SK-N-MC (cell line): ENCODE results near the gene SLC35E4.

Experiments
- DNase-seq: peaks from one replicate; pipeline ENCODE4 v3.0.0-alpha.2; 2011; ENCODE audit warnings: low read depth, low spot score
- H3K27ac ChIP-seq: fragments of 200-600 bp; sonication (generic); 2 replicates; pipeline ENCODE4 v1.5.1; 2016; ENCODE audit warnings: mixed run types
- H3K36me3 ChIP-seq: fragments of 200-600 bp; sonication (generic); 2 replicates; pipeline ENCODE4 v1.6.1; 2017; ENCODE audit warnings: antibody characterized with exemption, low read length, mixed read lengths; ENCODE audit not compliant: insufficient read depth
- H3K4me3 ChIP-seq: fragments of 200-600 bp; sonication (generic); 2 replicates; pipeline ENCODE4 v1.5.1; 2016
- H3K9ac ChIP-seq: fragments of 200-600 bp; sonication (generic); 2 replicates; pipeline ENCODE4 v1.8.0; 2017; ENCODE audit warnings: mixed run types, mixed read lengths; ENCODE audit not compliant: insufficient read length
- H3K9me3 ChIP-seq: fragments of 200-600 bp; sonication (generic); 2 replicates; pipeline ENCODE4 v1.6.1; 2017; ENCODE audit warnings: low read depth, mild to moderate bottlenecking, antibody characterized with exemption, low read length, moderate library complexity, mixed read lengths
- EZH2 ChIP-seq: fragments of 200-600 bp; sonication (generic); IDR thresholded peaks from one replicate; pipeline ENCODE4 v1.6.1; 2017; ENCODE audit warnings: antibody characterized with exemption
- FOXP2 ChIP-seq: optimal IDR thresholded peaks from 2 replicates; pipeline ENCODE3; 2011; ENCODE audit warnings: mild to moderate bottlenecking, moderate library complexity; ENCODE audit not compliant: insufficient read depth; ENCODE audit errors: extremely low read length, control extremely low read depth
- POLR2AphosphoS5 ChIP-seq: IDR thresholded peaks from 2 replicates; pipeline ENCODE4 v1.6.1; 2012; ENCODE audit warnings: mild to moderate bottlenecking, low read depth, low read length, borderline replicate concordance

The SLC35E4 gene

GRCh38 chr22:30600921-30601320 lies 34.7 kb upstream of the SLC35E4 start:
- no peak for TF ChIP-seq POLR2AphosphoS5
- TF ChIP-seq FOXP2 = no peak
- TF ChIP-seq EZH2 = no peak
- H3K9ac ChIP-seq = no peak overlapping the region
- H3K27ac ChIP-seq = no peak overlapping the region
- no peak for DNase-seq
- no peak overlapping the region for H3K4me3 ChIP-seq
- H3K36me3 ChIP-seq = no peaks in the 10 kb centered on the region
- H3K9me3 ChIP-seq = no peaks in the 10 kb centered on the region

GRCh38 chr22:30601464-30601863 lies 34.1 kb upstream of the SLC35E4 start:
- H3K9ac ChIP-seq = no peak overlapping the region
- H3K9me3 ChIP-seq = no peaks in the 10 kb centered on the region
- no peaks in the 10 kb centered on the region for H3K36me3 ChIP-seq
- DNase-seq = no peak
- TF ChIP-seq EZH2 (no peak), POLR2AphosphoS5 (no peak), FOXP2 (no peak)
- no peak overlapping the region for H3K4me3 ChIP-seq
- no peak overlapping the region for H3K27ac ChIP-seq

GRCh38 chr22:30602049-30602448 lies 33.5 kb upstream of the SLC35E4 start:
- no peaks in the 10 kb centered on the region for H3K9me3 ChIP-seq
- no peak overlapping the region for H3K4me3 ChIP-seq
- H3K36me3 ChIP-seq = no peaks in the 10 kb centered on the region
- no peak overlapping the region for H3K9ac ChIP-seq
- H3K27ac ChIP-seq = no peak overlapping the region
- TF ChIP-seq FOXP2 (no peak), EZH2 (no peak), POLR2AphosphoS5 (no peak)
- DNase-seq = no peak

GRCh38 chr22:30603801-30604200 lies 31.8 kb upstream of the SLC35E4 start:
- no peak overlapping the region for H3K27ac ChIP-seq
- H3K9ac ChIP-seq = no peak overlapping the region
- H3K9me3 ChIP-seq = no peaks in the 10 kb centered on the region
- no peaks in the 10 kb centered on the region for H3K36me3 ChIP-seq
- DNase-seq = no peak
- no peak for TF ChIP-seq EZH2
- no peak for TF ChIP-seq FOXP2
- no peak for TF ChIP-seq POLR2AphosphoS5
- no peak overlapping the region for H3K4me3 ChIP-seq

- H3K4me3 ChIP-seq = no peak overlapping the region
- no peaks in the 10 kb centered on the region for H3K9me3 ChIP-seq
- H3K27ac ChIP-seq = no peak overlapping the region
- TF ChIP-seq FOXP2 (no peak), POLR2AphosphoS5 (no peak), EZH2 (no peak)
- DNase-seq = no peak
- no peaks in the 10 kb centered on the region for H3K36me3 ChIP-seq
- H3K9ac ChIP-seq = no peak overlapping the region
Measured at GRCh38 chr22:30604723-30605122, 30.9 kb upstream of the SLC35E4 start.

GRCh38 chr22:30605449-30606110 lies 30.0 kb upstream of the SLC35E4 start:
- no peak overlapping the region for H3K4me3 ChIP-seq

GRCh38 chr22:30606455-30607299 lies 28.9 kb upstream of the SLC35E4 start, which contains the start of gene TCN2:
TSS of gene TCN2 (plus strand) at chr22:30607174. CDS start at chr22:30607332, 158 bp downstream.
- no peak within 1 kb of the TSS for H3K9ac ChIP-seq
- DNase-seq = no peak
- H3K36me3 ChIP-seq = no peaks in the 10 kb centered on the region
- no peak within 1 kb of the TSS for H3K27ac ChIP-seq
- TF ChIP-seq FOXP2 (no peak), POLR2AphosphoS5 (no peak), EZH2 (no peak)
- no peaks in the 10 kb centered on the region for H3K9me3 ChIP-seq
- no peak within 1 kb of the TSS for H3K4me3 ChIP-seq

More at GRCh38 chr22:30605449-30606110, 30.0 kb upstream of the SLC35E4 start:
- TF ChIP-seq FOXP2 (no peak), POLR2AphosphoS5 (no peak), EZH2 (no peak)
- Histone ChIP-seq H3K36me3 (no peaks in the 10 kb centered on the region), H3K9ac (no peak overlapping the region), H3K27ac (no peak overlapping the region), H3K9me3 (no peaks in the 10 kb centered on the region)
- DNase-seq = no peak

GRCh38 chr22:30607300-30607930 lies 28.2 kb upstream of the SLC35E4 start:
- Histone ChIP-seq H3K36me3 (no peaks in the 10 kb centered on the region), H3K27ac (no peak overlapping the region), H3K9ac (no peak overlapping the region), H3K4me3 (no peak overlapping the region), H3K9me3 (no peaks in the 10 kb centered on the region)
- no peak for TF ChIP-seq FOXP2
- TF ChIP-seq EZH2 = no peak
- no peak for TF ChIP-seq POLR2AphosphoS5
- DNase-seq = no peak
